T-helper 1 cell (primary cell): ENCODE measurements around the gene SLC6A6.

ENCODE experiments used
- DNase-seq, 5 donors: peaks; one replicate each; pipeline ENCODE4 v3.0.0-alpha.2; 2012 to 2020

The SLC6A6 gene

GRCh38 chr3:14471016-14471415 is 68.6 kb downstream of the SLC6A6 start:
- DNase-seq, result no peak

GRCh38 chr3:14471690-14472089 is 69.3 kb downstream of the SLC6A6 start:
- DNase-seq, result no peak

- no peak for DNase-seq
These were observed 70.3 kb downstream of the SLC6A6 start for GRCh38 chr3:14472471-14473351.

GRCh38 chr3:14473411-14473891 is 71.0 kb downstream of the SLC6A6 start:
- no peak for DNase-seq

- no peak for DNase-seq
These were observed 72.1 kb downstream of the SLC6A6 start for GRCh38 chr3:14474363-14475081.

GRCh38 chr3:14475621-14476020 is 73.2 kb downstream of the SLC6A6 start:
- no peak for DNase-seq

GRCh38 chr3:14476583-14477265 is 74.3 kb downstream of the SLC6A6 start:
- DNase-seq, result no peak

- no peak for DNase-seq
These were observed 75.0 kb downstream of the SLC6A6 start for GRCh38 chr3:14477311-14477935.

GRCh38 chr3:14478956-14479550 is 76.6 kb downstream of the SLC6A6 start:
- DNase-seq, result no peak

- DNase-seq, result no peak
These were observed 77.2 kb downstream of the SLC6A6 start for GRCh38 chr3:14479591-14479990.

GRCh38 chr3:14480207-14481017 is 78.0 kb downstream of the SLC6A6 start:
- DNase-seq, result no peak

GRCh38 chr3:14481018-14481645 is 78.7 kb downstream of the SLC6A6 start:
- no peak for DNase-seq

GRCh38 chr3:14481646-14482036 is 79.2 kb downstream of the SLC6A6 start:
- DNase-seq, result no peak

GRCh38 chr3:14482271-14482721 is 79.9 kb downstream of the SLC6A6 start:
- DNase-seq, result no peak

- no peak for DNase-seq
These were observed 80.9 kb downstream of the SLC6A6 start for GRCh38 chr3:14483286-14483685.

GRCh38 chr3:14484741-14485140 is 82.3 kb downstream of the SLC6A6 start:
- no peak for DNase-seq

GRCh38 chr3:14485981-14486380 is 83.6 kb downstream of the SLC6A6 start:
- DNase-seq, result no peak

GRCh38 chr3:14486460-14486859 is 84.1 kb downstream of the SLC6A6 start:
- no peak for DNase-seq

- DNase-seq, result no peak
These were observed 84.7 kb downstream of the SLC6A6 start for GRCh38 chr3:14487086-14487485.

- DNase-seq, result no peak
These were observed 85.4 kb downstream of the SLC6A6 start for GRCh38 chr3:14487821-14488220.
